ENCODE results near the gene LPCAT1.

Gene LPCAT1

GRCh38 chr5:1494780-1495524, 28.8 kb downstream of the LPCAT1 start:
- no peak for DNase-seq

GRCh38 chr5:1493941-1494340, 29.8 kb downstream of the LPCAT1 start:
- DNase-seq: no peak

- DNase-seq: no peak
Observed at GRCh38 chr5:1493413-1493812, 30.3 kb downstream of the LPCAT1 start.

GRCh38 chr5:1492757-1493156, 31.0 kb downstream of the LPCAT1 start:
- DNase-seq: no peak

- DNase-seq: no peak
Observed at GRCh38 chr5:1490376-1490775, 33.4 kb downstream of the LPCAT1 start.

GRCh38 chr5:1489754-1490153, 34.0 kb downstream of the LPCAT1 start:
- no peak for DNase-seq

GRCh38 chr5:1488882-1489680, 34.7 kb downstream of the LPCAT1 start:
- peak; percentile 94 for DNase-seq

GRCh38 chr5:1487079-1487764, 36.5 kb downstream of the LPCAT1 start:
- no peak for DNase-seq

- DNase-seq: no peak
Observed at GRCh38 chr5:1486271-1486670, 37.5 kb downstream of the LPCAT1 start.

- DNase-seq: no peak
Observed at GRCh38 chr5:1485579-1486118, 38.1 kb downstream of the LPCAT1 start.

- no peak for DNase-seq
Observed at GRCh38 chr5:1484730-1485578, 38.8 kb downstream of the LPCAT1 start.

- DNase-seq: no peak
Observed at GRCh38 chr5:1483856-1484729, 39.7 kb downstream of the LPCAT1 start.

GRCh38 chr5:1483064-1483463, 40.7 kb downstream of the LPCAT1 start:
- no peak for DNase-seq

GRCh38 chr5:1481959-1482331, 41.8 kb downstream of the LPCAT1 start:
- DNase-seq: no peak

GRCh38 chr5:1481266-1481958, 42.3 kb downstream of the LPCAT1 start:
- no peak for DNase-seq

GRCh38 chr5:1480806-1481205, 43.0 kb downstream of the LPCAT1 start:
- no peak for DNase-seq

GRCh38 chr5:1480217-1480616, 43.5 kb downstream of the LPCAT1 start:
- DNase-seq: peak; percentile 91

GRCh38 chr5:1479581-1480188, 44.1 kb downstream of the LPCAT1 start:
- DNase-seq: peak; percentile 97

GRCh38 chr5:1479066-1479465, 44.7 kb downstream of the LPCAT1 start:
- no peak for DNase-seq

GRCh38 chr5:1478271-1479035, 45.3 kb downstream of the LPCAT1 start:
- no peak for DNase-seq
